Left renal cortex interstitium (tissue), 4 donors: Measurements from ENCODE around the gene ZNF576. TPM values are rescaled to one million over a fixed set of nuclear protein-coding genes. Genes with fewer than 3 reads are reported as not detected.
"Not testable (repeated sequence)": the region's sequence is repeated elsewhere in the genome, so short reads cannot be mapped to it uniquely, and the experiment has no call there.

Source experiments
- DNase-seq, 4 donors: peaks; one replicate each; pipeline ENCODE4 v3.0.0-alpha.2; 2013; ENCODE audit warnings: low read depth in 4 of 4, low spot score in 2 of 4, missing footprints in 1 of 4
- polyA plus RNA-seq, 4 donors: library from polyadenylated mRNA; unstranded; fragments of 120-200 nt; gene quantifications; one replicate each; pipeline ENCODE4 v1.2.1, GENCODE V29; 2013; ENCODE audit not compliant: insufficient read length in 4 of 4

Gene ZNF576
- polyA plus RNA-seq, 4 donors = 10.8 to 17.6 (median 13.7) TPM

DNA sequence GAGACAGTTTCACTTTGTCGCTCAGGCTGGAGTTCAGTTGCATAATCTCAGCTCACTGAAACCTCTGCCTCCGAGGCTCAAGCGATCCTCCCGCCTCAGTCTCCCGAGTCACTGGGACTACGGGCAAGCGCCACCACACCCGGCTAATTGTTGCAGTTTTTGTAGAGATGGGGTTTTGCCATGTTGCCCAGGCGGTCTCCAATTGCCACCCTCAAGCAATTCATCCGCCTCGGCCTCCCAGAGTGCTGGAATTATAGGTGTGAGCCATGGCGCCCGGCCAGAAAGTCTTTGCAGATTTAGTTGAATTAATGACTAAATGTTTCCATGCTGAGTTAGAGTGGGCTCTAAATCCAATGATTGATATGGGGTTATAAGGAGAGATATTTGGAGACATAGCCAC lies 47.8 kb downstream of the ZNF576 start:
- no peak for DNase-seq

GRCh38 chr19:43648633-43649032 lies 52.2 kb downstream of the ZNF576 start:
- no peak for DNase-seq

DNA sequence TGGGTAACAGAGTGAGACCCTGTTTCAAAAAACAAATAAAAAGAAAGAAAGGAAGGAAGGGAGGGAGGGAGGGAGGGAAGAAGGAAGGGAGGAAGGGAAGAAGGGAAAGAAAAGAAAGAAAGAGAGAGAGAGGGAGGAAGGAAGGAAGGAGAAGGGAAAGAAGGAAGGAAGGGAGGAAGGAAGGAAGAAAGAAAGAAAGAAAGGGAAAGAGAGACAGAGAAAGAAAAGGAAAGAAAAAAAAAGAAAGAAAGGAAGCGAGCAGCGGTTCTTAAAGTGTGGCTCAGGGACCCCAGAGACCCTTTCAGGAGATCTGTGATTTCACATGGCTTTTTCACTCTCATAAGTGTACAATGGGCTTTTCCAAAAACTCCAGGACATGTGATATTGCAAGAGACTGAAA lies 53.1 kb downstream of the ZNF576 start:
- no peak for DNase-seq

DNA sequence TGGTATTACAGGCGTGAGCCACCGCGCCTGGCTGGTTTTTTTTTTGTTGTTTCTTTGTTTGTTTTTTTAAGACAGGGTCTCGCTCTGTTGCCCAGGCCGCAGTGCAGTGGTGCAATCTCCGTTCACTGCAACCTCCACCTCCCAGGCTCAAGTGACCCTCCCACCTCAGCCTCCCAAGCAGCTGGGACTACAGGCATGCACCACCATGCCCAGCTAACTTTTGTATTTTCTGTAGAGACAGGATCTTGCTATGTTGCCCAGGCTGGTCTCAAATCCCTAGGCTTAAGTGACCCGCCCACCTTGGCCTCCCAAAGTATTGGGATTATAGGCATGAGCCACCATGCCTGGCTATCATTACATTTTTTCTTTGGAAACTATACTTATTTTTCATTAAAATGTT lies 53.9 kb downstream of the ZNF576 start:
- not testable (repeated sequence) for DNase-seq

Other genes with a start within 250 kb of the ZNF576 start
- gene CD177, start 242.9 kb upstream of the ZNF576 start, polyA plus RNA-seq = under 1 TPM in 2 of 4 donors, not detected in 2; 0.40 to 0.44 TPM
- under 1 TPM in 1 of 4 donors, not detected in 3; 0.06 TPM for gene TEX101, start 181.7 kb upstream of the ZNF576 start, polyA plus RNA-seq
- gene LYPD3, start 131.0 kb upstream of the ZNF576 start, polyA plus RNA-seq = 1 to 10 TPM; 1.4 to 3.4 (median 1.9) TPM
- gene PHLDB3, start 91.8 kb upstream of the ZNF576 start, polyA plus RNA-seq = 10 to 100 TPM in 2 of 4 donors, 1 to 10 TPM in 2; 7.1 to 14.1 (median 10.7) TPM
- gene ETHE1, start 69.4 kb upstream of the ZNF576 start, polyA plus RNA-seq = 10 to 100 TPM; 25.9 to 31.4 (median 26.7) TPM
- 1 to 10 TPM; 1.9 to 3.4 (median 2.4) TPM for gene ZNF575, start 63.4 kb upstream of the ZNF576 start, polyA plus RNA-seq
- 10 to 100 TPM; 61.7 to 75.0 (median 62.2) TPM for gene XRCC1, start 21.1 kb upstream of the ZNF576 start, polyA plus RNA-seq
- gene PINLYP, start 20.8 kb upstream of the ZNF576 start, polyA plus RNA-seq = 10 to 100 TPM; 17.8 to 25.7 (median 18.7) TPM
- 10 to 100 TPM; 10.6 to 22.6 (median 16.5) TPM for gene IRGQ, start 461 bp upstream of the ZNF576 start, polyA plus RNA-seq
- gene SRRM5, start 15.5 kb downstream of the ZNF576 start, polyA plus RNA-seq = 1 to 10 TPM in 2 of 4 donors, under 1 TPM in 2; 0.31 to 2.4 (median 1.2) TPM
- 100 to 1,000 TPM in 3 of 4 donors, 10 to 100 TPM in 1; 85.7 to 145 (median 117) TPM for gene ZNF428, start 23.0 kb downstream of the ZNF576 start, polyA plus RNA-seq
- 10 to 100 TPM; 43.2 to 56.9 (median 54.9) TPM for gene CADM4, start 43.3 kb downstream of the ZNF576 start, polyA plus RNA-seq
- 10 to 100 TPM in 2 of 4 donors, 1 to 10 TPM in 2; 6.7 to 14.2 (median 10.4) TPM for gene PLAUR, start 73.6 kb downstream of the ZNF576 start, polyA plus RNA-seq
- not detected for gene IRGC, start 119.5 kb downstream of the ZNF576 start, polyA plus RNA-seq
- gene SMG9, start 158.4 kb downstream of the ZNF576 start, polyA plus RNA-seq = 10 to 100 TPM; 35.7 to 77.9 (median 58.0) TPM
- gene KCNN4, start 184.4 kb downstream of the ZNF576 start, polyA plus RNA-seq = 1 to 10 TPM in 3 of 4 donors, under 1 TPM in 1; 0.90 to 2.6 (median 2.2) TPM
- gene LYPD5, start 205.9 kb downstream of the ZNF576 start, polyA plus RNA-seq = under 1 TPM; 0.29 to 0.56 (median 0.40) TPM
- gene ZNF283, start 230.7 kb downstream of the ZNF576 start, polyA plus RNA-seq = 10 to 100 TPM; 12.0 to 22.0 (median 15.3) TPM